Measurements from ENCODE around the gene PIGO.
A peak's percentile ranks its signal among the peaks of the same experiment; 100 is the strongest.

Gene PIGO

GRCh38 chr9:35105571-35106342 is 9.4 kb upstream of the PIGO start:
- DNase-seq, result no peak

DNA sequence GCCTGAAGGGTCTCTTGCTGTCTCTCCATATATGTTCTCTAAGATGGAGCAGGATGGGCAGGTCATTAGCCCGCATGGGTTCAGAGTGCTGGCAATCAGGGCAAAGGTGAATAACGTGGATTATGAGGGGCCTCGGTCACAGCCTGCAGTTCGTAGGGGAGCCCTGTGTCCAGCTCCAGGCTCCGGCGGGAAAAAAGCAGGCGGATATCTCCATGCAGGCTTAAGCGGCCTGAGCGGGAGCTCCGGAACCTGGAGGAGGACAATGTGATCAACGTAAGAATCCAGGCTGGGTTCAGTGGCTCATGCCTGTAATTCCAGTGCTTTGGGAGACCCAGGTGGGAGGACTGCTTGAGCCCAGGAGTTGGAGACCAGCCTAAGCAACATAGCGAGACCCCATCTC is 8.7 kb upstream of the PIGO start:
- DNase-seq, result no peak

DNA sequence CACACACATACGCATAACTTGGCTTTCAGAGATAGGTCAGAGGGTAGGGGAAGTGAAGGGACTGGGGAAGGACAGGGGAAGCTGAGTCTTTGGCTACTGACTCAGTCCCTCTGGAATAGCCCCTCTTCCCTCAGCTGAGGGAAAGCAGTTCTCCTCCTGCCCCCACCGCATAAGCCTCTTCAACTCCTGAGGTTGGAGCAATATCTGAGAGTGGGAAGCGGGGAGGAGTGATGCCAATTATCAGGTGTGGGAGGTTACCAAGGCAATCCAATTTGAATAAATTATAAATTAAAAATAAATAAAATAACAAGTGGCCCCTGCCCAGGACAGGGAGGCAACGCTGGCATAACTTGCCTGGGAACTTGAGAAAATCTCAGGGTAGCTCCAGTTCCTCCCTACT is 8.2 kb upstream of the PIGO start:
- DNase-seq, result no peak

DNA sequence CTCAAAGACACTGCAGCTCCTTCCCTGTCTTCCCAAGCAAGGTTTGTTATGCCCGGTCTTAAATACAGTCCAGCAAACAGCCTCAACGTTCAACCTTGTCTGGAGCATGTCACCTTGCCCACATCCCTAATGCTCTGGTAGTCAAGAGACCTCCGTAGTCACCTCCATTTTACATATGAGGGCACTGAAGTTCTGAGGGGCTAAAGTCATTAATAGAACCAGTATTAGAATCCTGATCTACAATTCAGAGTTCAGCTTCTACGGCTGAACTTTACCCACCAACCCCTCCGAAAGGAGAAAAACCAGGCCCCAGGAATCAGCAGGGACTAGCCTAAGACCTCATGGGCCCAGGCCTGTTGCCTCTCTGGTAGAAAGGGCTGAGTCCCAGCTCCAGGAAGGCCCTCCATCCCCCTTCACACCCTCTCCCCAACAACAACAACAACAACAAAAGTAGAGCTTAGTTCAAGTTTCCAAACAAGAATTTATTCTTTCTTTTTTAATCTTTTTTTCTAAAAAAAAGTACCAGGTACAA is 7.3 kb upstream of the PIGO start:
- no peak for DNase-seq

DNA sequence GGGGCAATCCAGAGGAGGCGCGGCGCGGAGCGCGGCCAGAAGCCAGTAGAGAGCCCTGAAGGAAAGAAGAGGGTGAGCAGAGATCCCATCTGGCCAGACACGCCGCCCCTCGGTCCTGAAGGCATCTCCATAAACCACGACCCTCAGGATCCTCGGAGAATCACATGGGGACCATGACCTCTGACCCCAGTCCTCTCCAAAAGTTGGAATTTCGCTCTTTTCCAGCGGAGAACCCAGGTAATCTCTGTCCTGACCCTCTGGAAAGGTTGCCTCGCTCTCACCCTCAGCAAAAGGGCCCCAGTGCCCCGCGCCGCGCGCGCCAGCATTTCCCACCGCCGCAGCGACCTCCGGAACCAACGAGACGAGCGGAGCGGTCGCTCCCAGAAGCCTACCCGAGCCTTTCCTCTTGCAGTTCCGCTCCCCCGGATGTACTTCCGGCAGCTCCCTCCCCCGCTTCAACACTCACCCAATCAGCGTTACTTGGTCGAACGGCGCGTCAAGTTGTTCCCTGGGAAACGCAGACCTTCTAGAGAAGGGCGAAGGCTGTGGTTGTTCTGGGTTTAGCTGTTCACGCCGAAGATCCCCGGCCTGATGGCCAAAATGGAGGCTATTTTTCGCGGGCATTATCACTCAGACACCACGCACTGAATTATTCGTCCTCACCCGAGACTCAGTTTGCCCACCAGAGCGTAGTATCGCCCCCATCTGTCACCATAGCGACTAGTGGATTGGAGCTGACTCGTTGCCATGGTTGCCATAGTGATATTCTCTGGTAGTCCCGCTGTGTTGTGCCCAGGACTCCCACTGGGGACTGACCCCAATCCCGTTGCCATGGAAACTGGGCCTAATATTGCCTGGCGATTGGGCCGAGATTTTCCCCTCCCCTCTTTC is 6.6 kb upstream of the PIGO start, which contains the start of gene STOML2:
STOML2 (minus strand) TSS at position 363 of the 891 bp plus-strand sequence; CDS start at position 326, 37 bp downstream.
- peak; percentile 98 for DNase-seq

DNA sequence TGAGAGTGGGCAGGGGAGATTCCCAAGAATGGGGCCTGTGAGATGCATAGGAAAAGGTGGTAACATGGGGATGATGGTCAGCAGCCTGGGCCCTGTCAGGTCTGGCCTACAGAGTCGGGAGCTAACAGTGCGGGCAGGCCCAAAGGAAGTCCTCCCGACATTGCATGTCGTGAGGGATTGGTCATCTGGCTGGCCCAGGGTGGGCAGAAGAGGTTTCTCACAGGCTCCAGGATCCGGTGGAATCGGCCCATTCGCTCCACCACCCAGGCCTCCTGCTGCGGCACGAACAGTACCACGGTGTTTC is 6.0 kb upstream of the PIGO start:
- no peak for DNase-seq

DNA sequence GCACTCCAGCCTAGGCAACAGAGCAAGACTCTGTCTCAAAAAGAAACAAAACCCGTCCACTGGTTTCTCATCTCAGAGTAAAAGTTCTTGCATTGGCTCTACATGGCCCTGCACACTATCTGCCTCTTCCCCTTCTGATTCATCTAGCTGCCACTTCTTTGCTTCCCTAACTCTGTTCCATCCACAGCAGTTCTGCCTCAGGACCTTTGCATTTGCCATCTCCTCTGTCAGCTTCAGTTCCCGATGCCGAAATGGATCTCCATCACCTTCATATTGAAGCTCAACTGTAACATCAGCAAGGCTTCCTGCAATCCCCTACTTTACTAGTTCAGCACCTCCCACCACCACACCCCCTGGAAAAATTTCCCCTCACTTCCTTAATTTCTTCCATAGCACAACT is 1.2 kb upstream of the PIGO start:
- no peak for DNase-seq

DNA sequence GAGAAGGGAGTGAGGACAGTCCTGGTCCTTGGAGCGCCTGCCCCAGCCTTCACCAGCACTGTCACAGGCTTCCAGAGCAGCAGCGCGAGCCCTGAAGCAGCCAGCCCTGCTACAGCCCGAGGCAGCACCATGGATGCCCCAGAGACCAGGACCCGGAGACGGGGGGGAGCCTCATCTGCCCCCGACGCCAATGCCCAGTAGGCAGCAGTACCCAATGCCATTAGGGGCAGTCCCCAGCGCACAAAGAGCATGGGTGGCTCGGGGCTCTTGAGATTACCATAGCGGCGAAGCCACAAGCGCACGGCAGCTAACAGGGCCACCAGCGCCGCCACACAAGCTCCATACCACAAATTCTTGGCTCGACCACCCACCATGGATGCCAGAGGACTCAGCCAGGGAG is 4.9 kb downstream of the PIGO start:
- DNase-seq, result no peak

DNA sequence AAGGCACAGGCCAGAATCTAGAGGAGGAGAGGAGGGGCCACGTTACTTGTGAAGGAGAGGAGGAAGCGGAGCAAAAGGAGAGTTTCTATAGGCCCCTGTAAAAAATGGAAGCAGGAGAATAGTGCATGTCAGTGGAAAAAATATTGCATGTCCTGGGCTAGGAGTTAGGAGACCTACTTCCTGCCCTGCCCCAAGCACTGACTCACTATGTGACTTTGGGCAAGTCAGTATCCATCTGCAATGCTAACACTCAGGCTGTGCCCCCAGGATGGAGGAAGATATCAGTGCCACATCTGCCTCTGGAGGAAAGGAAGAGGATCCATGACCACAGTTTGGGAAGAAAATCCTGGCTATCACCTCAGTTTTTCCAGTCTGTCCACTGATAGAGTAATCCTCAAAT is 7.0 kb downstream of the PIGO start:
- no peak for DNase-seq

DNA sequence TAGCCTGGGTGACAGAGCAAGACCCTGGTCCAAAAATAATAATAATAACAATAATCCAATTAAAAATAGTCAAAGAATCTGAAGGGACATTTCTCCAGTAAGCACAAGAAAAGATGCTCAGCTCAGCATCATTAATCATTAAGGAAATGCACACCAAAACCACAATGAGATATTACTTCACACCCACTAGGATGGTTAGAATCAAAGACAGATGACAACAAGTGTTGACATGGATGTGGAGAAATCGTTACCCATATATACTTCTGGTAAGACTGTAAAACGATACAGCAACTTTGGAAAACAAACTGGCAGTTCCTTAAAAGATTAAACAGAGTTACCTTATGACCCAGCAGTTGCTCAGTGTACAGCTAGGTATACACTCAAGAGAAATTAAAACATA is 11.3 kb downstream of the PIGO start:
- DNase-seq, result no peak

- DNase-seq, result peak; percentile 97
Measured at GRCh38 chr9:35079426-35080341, 16.7 kb downstream of the PIGO start, which contains the start of gene FANCG. Gene FANCG, minus strand, starts transcription at chr9:35079942. Its CDS starts 418 bp downstream, at chr9:35079524.

GRCh38 chr9:35079041-35079425 is 17.4 kb downstream of the PIGO start:
- no peak for DNase-seq

- no peak for DNase-seq
Measured at GRCh38 chr9:35078066-35078465, 18.3 kb downstream of the PIGO start.

DNA sequence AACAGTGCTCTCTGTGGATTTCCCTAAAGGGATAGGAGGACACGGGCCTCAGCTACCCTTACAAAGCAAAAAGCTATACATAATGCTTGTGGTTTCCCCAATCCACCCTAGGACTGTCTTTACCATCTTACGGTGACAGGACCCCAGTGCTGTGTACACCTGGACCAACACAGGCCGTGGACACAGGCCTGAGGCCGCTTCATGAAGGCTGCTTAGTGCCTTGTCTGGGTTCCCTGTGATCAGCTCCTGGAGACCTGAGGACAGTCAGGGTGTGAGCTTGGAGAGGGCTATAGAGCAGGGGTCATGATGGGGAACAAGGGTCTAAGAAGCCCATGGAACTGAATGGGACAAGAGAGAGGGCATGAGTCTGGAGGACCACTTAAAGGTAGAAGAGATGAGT is 19.5 kb downstream of the PIGO start:
- DNase-seq, result no peak

DNA sequence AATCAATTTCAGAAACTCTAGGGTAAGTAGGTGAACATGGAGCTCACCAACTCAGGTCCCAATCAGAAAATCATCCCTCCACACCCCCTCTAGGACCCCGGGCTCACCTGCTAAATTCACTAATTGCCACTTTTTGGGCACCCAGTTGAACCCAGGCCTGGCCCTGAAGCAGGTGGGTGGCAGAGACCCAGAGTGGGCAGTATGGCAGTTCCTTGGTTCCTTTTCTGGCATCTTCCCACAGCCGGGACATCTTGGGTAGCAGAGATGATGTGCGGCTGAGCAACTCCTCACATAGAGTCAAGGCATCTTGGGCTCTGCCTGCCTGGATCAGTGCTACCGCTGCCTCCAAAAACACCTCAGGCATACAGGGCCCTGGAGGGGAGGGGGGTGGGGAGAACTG is 21.0 kb downstream of the PIGO start:
- DNase-seq, result no peak

DNA sequence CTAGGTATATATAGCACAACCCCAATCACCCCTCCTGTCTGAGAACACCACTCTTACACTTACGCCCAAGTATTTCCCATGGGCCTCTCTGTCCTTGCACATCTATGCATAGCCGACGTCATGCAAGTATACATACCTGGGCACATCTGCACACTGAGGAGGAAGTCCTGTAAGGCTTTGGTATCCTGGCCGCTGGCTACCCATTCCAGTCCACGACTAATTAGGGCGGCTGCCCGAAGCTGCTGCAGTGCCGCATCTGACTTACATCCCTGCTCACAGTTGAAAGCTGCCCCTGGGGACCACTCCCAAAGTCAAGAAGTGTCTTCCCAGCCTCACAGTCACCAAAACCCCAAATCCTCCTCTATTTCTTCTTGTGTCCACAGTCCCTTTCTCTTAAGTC is 21.6 kb downstream of the PIGO start:
- no peak for DNase-seq

DNA sequence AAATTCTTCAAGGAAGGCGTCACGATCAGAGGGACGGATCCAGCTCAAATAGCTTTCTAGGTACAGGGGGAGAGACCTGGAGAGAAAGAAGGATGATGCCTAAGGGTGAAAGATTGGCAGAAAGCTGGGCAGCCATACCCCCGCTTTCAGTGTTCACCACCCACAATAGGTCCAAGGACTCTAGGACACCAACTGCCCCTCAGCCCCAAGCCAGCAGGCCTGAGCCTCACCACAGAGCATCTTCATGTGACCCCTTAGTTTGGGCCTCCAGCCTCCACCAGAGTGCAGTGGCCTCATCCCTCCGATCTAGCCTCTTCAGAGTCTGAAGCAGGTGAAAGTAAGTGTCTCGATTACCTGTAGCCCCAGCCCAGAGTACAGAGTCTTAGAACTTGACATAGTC is 22.2 kb downstream of the PIGO start:
- DNase-seq, result no peak

DNA sequence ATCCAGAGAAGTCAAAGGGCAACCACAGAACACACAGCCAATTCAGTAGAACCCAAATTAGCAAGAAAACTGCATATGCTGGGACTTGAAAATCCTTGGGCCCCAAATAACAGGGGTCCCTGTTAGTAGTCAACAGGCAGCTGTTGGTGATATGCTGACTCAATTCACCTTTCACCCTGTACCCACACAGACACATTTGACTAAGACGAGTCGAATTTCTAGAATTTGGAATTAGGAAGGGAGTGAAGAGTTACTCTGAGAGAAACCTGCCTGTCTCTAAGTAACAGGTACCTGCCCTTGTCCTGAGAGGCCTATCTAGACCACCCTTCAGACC is 23.1 kb downstream of the PIGO start:
- DNase-seq, result no peak

DNA sequence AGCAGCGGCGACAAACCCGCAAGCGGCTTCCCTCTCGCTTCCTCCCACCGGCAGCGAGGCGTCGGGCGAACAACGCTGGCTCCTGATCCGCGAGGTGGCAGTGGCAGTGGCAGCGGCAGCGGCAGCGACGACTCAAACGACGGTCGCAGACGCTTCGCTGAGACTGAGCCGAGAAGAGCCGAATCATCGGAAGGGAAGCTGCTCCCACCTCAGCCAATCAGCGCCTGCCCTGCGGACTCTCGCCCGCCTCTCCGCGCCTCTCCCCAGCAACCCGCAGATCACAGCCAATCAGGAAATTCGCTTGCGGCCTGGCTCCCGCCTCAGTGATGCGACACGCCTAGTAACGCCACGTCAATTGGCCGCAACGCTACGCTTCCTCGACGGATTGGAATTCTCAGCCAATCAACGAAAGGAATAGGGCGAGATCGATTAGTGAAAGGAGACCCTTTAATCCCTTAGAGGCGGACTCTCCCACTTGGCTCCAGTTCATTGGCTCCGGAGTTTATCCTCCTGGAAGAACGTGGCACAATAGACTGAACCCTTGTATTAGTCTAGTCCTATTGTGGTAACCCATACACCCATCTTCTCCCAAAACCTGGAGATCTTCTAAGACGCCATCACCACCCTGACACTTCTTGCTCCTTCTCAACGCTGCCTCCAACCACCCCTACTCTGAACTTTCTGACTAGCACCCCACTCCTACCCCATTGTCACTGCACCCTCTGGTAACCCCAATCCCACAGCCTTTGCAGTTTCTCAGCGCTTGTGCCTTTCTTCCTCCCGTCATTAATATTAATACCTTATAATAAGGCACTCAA is 23.7 kb downstream of the PIGO start, which contains the start of gene VCP:
VCP (minus strand) TSS at position 165 of the 818 bp plus-strand sequence. CDS start 272 bp downstream, outside the sequence.
- DNase-seq, result peak; percentile 100

- DNase-seq, result peak; percentile 91
Measured at GRCh38 chr9:35071814-35072460, 24.5 kb downstream of the PIGO start.
